Fibroblast of peridontal ligament (primary cell): Measurements from ENCODE around the gene KDM5B.
A peak's percentile ranks its signal among the peaks of the same experiment; 100 is the strongest.
"Not testable (repeated sequence)": the region's sequence is repeated elsewhere in the genome, so short reads cannot be mapped to it uniquely, and the experiment has no call there.

Source experiments
- DNase-seq: peaks from one replicate; pipeline ENCODE4 v3.0.0-alpha.2; 2010; ENCODE audit errors: extremely low read depth

KDM5B gene

DNA sequence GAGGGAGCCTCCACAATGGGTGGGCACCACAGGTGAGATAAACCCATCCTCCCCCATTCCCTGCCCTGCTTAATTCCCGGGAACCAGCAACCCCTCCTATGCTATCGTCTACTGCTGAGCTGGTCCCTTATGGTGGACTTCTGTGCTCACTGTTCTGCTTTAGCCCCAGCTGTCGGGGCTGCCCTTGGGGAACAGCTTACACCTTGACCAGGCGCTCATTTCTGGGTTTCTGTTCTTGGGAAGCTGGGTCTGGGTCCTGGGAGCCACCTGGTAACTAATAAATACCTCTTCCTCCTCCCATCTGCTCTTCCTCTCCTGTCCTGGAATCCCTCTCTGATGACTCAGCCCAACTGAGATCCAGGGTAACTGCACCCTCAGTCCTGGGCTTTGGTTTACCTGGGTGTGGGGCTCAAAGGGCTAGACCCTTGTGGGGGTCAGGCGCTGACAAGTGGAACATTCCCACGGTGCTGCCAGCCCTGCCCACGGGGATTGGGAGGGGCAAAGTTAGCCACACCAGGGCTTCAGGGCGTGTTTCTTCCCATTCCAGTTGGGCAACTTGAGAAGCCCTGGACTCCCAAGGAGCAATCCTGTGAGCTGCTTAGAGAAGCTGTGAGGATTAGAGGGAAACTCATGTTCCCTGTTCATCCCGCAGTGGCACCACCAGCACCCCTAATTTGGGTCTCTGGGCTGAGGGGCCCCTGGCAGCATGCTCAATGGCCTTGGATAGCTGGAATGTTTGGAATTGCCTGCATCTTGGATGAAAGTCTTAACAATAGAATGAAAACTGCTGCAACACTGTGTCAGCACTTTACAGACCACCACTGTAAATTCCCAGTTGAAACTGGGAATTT is 4.2 kb upstream of the KDM5B start:
- DNase-seq, result no peak

DNA sequence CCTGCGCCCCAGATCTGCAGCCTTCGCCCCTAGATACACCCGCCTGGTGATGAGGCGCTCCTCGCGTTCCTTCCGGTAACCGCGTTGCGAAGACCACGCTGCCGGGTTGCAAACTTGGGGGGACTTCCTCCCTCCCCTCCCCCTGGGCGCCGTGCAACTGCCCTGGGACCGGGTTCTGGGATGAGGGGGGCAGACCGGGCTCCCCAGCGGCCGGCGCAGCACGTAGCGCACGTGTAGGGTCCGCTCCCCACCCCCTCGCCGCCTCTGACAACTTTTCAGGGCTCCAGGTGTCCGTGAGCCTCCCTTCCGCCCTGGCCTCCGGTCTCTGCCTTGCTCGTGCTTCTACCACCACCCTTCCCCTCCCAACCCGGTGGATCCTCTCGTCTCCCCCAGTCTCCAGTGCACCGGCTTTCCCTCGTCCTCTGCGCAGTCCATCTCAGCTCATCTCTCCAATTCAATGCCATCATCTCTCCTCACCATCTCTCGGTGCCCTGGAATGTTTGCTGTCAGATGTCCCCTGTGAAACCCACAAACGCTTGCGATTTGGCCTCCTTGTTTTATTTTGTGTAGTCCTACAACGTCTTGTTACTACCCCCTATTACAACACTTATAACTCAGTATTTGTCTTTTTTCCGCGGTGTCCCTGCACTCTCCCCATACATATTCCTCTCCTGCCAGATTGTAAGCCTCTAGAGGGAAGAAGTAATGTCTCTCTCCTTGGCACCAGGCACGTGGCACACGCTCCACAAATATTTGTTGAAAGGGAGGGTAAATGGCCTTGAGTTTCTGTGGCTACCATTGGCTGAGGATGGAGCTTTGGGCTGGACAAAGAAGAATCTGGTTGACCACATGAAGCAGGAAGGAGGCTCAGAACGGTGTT is 3.3 kb upstream of the KDM5B start:
- DNase-seq, result no peak

GRCh38 chr1:202810615-202811295 is 2.5 kb upstream of the KDM5B start, which contains the start of gene PCAT6:
PCAT6 (plus strand) TSS chr1:202810954.
- peak; percentile 92 for DNase-seq

DNA sequence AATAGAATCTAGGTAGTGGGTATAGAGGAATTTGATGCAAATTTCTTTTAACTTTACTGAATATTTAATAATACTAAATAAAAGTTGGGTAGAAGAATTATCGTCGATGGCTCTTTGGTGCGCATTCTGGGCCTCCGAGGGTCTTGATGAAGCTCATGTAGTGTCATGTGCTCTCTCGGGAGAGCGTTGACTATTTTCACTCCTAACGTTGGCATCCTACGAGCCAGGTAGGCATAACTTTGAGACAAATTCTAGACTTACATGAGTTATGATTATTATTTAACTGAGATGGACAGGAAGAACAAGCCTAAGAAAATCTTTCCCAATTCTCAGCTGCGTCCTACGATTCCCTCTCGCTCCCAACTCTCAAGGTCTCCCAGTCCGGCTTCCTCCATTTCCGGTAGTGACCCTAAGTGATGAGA is 2.0 kb upstream of the KDM5B start:
- no peak for DNase-seq

DNA sequence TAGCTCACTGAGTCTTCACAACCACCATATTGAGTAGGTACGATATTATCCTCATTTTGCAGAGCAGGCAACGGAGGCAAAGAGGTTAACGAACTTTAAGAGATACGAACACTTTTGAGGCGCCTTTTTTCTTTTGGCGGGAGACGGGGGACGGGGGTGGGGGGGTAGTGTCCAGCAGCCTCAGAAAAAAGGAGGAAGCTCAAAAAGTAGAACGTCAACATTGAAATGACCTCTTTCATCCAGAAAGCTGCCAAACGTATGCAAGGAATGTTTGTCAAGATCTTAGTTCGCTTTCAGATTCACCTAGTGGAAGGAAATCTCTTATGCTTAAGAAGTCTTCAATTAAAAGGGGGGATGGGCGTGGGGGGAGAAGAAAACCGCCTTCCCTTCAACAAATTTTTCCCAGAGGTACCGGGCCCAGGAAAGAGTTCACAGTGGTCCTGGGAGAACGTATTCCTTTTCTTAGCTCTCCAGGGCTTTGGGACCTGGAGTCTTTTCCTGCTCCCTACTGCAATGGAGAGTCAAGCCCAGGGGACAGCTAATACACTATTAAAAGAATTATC is 1.5 kb upstream of the KDM5B start:
- no peak for DNase-seq

GRCh38 chr1:202807451-202807925 is 733 bp downstream of the KDM5B start:
- no peak for DNase-seq

- no peak for DNase-seq
Observed at GRCh38 chr1:202806845-202807450, 1.3 kb downstream of the KDM5B start.

DNA sequence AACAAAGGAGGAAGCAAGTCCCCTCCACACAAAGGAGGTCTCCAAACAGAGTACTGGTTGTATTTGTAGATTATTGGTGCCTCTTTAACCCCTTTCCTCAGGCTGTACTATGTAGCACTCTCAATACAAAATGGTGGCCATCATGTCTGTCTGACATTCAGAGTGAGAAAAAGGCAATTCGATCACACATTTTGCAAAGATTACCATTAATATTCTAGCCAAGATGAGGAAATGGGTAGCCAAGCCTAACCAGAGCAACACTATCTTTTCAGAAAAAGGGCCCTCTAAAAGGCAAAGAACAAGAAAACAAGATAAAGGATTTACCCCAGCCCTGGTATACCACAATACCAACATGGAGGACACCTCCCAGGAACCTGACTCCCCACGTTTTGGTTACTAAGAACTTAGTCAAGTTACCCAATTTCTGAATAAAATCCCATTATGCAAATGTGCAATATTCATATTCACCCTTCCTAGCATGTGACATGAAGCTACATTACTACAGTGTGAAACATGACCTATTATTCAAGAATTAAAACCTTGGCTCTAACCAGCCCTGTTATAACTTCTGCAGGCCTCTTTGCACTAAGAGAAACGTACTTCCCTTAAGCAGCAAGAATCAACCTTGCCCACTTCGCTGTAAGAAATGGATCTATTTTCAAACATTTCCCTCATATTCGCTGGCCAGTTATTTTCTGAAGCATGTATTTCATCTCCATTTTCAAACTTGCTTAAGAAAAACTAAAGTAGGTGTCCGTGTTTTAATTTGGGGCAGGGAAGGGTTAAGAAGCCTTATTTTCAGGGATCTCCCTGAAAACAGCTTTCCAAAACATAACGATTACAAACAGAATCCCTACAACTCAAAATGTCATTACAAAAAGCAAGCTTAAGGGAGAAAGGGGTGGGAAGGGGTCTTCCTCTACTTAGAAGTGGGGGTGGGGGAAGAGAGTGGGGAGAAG is 2.1 kb downstream of the KDM5B start:
- DNase-seq, result peak; percentile 31

DNA sequence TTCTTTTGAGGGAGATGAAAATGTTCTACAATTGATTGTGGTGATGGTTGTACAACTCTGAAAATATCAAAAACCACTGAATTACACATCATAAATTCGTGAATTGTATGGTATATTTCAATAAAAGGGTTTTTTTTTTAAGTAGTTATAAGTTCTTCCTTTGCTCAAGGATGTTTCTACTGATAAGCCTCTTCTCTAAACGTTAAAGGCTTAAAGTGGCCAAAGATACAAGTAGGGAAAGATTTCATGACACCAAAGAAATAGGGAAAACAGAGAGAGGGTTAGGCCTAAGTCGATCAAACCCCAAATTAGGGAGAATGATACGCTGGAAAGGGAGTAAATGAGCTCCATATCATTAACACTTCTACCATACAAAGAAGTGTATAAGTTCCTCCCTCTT is 4.1 kb downstream of the KDM5B start:
- DNase-seq, result no peak

DNA sequence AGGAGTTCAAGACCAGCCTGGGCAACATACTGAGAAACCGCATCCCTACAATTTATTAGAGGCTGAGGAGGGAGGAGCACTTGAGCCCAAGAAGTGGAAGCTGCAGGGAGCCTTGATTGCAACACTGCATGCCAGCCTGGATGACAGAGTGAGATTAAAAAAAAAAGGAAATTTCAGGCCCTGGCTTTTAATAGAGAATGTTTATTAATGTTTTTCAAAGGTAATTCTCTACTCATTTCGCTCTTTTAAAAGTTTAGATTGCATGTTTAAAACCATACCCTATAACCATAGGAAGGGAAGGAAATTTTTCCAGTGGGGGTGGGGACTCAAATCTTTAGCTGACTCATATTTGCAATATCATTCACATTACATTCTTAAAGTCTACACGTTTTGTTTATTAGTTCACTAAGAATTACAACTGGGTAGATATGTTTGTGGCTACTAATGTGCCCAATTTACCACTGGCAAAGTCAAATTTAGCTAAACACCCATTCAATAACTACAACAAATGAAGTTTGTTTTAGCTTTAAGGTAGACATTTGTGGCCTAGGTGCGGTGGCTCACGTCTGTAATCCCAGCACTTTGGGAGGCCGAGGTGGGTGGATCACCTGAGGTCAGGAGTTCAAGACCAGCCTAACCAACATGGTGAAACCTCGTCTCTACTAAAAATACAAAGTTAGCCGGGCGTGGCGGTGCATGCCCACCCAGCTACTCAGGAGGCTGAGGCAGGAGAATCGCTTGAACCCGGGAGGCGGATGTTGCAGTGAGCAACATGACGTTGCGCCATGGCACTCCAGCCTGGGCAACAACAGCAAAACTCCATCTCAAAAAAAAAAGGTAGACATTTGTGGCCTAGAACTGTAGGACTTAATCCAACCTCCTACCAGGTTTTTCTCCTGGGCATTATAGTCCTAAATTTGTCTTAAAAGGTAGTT is 5.0 kb downstream of the KDM5B start:
- peak; percentile 49 for DNase-seq

DNA sequence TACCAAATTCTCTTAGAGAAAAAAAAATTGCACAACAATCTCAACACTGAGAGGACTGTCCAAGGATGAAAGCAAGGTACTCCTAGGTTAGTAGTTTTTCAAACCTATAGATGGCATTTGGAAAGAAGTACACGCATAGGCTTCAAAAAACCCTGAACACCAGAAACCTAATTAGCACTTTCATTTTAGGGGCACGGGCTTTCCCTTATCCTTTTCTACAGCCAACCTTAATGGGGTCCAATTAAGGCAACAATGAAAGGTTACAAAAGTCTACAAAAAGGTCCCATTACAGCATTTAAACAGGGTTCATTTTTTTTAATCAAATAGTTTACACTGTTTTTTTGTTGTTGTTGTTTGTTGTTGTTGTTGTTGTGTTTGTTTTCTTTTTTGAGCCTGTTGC is 6.2 kb downstream of the KDM5B start:
- no peak for DNase-seq

- no peak for DNase-seq
Observed at GRCh38 chr1:202801175-202801574, 7.0 kb downstream of the KDM5B start.

DNA sequence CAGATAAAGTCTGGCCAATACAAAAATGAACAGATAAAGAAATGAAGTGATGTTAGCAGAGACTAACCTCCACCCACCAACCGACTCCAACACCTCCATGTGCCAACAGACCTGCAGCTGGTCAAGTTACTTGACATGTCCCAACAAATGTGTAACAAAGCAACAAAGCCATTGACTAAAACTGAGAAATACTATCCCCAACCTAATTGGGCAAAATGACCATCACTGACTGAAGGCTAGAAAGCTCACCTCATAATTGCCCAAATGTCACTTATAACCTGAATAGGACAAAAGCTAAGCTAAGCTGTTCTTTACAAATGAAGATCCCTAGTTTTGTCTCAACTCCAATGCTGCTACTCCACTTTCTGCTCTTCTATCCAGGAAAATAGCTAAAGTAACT is 7.5 kb downstream of the KDM5B start:
- no peak for DNase-seq

- no peak for DNase-seq
Observed at GRCh38 chr1:202798792-202799331, 9.4 kb downstream of the KDM5B start.

- no peak for DNase-seq
Observed at GRCh38 chr1:202798260-202798659, 10.0 kb downstream of the KDM5B start.

DNA sequence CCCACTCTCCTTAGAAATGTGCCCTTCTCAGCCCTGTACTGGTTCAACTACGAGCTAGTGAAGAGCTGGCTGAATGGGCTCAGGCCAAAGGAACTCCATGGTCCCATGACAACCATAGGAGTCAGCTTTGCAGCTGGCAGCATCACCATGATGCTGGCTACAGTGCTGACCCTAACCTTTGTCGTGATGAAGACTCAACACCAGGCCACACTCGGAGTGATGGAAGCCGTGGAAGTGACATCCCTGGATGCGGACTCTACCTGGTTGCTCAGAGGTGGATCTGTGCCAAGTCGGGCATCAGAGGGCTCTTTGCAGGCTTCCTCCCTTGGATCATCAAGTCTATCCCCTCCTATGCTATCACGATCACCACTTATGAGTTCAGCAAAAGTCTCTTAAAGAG is 11.6 kb downstream of the KDM5B start:
- DNase-seq, result no peak

- not testable (repeated sequence) for DNase-seq
Observed at GRCh38 chr1:202794931-202795330, 13.3 kb downstream of the KDM5B start.

GRCh38 chr1:202794051-202794740 is 14.0 kb downstream of the KDM5B start:
- no peak for DNase-seq
